Smooth muscle cell (in vitro differentiated cells): Measurements from ENCODE around the gene REV1. TPM values are rescaled to one million over a fixed set of nuclear protein-coding genes. Genes with fewer than 3 reads are reported as not detected.

Source experiments
- DNase-seq: peaks from one replicate; lab custom pipeline; 2025; ENCODE audit not compliant: unreplicated experiment; lab: John Stamatoyannopoulos, UW
- H2AFZ ChIP-seq: fragments of 200-600 bp; sonication (generic); 2 replicates; pipeline ENCODE4 v1.6.0; 2016; ENCODE audit warnings: antibody characterized with exemption, low read depth, mild to moderate bottlenecking
- H3F3A ChIP-seq: fragments of 200-600 bp; sonication (generic); 2 replicates; pipeline ENCODE4 v1.6.0; 2017; ENCODE audit warnings: antibody characterized with exemption, low read depth
- H3K27ac ChIP-seq: fragments of 200-600 bp; sonication (generic); 2 replicates; pipeline ENCODE4 v1.5.1; 2016; ENCODE audit warnings: low read depth, mild to moderate bottlenecking
- H3K27me3 ChIP-seq: fragments of 200-600 bp; sonication (generic); 2 replicates; pipeline ENCODE4 v1.6.1; 2016; ENCODE audit warnings: low read depth, mild to moderate bottlenecking
- H3K36me3 ChIP-seq: fragments of 200-600 bp; sonication (generic); 2 replicates; pipeline ENCODE4 v1.5.1; 2016; ENCODE audit warnings: low read depth
- H3K4me1 ChIP-seq: fragments of 200-600 bp; sonication (generic); 2 replicates; pipeline ENCODE4 v1.5.1; 2016; ENCODE audit warnings: low read depth
- H3K4me2 ChIP-seq: fragments of 200-600 bp; sonication (generic); 2 replicates; pipeline ENCODE4 v1.6.0; 2016; ENCODE audit warnings: mild to moderate bottlenecking
- H3K4me3 ChIP-seq: fragments of 200-600 bp; sonication (generic); 2 replicates; pipeline ENCODE4 v1.5.1; 2016; ENCODE audit warnings: mild to moderate bottlenecking
- H3K79me2 ChIP-seq: fragments of 200-600 bp; sonication (generic); 2 replicates; pipeline ENCODE4 v1.6.0; 2016; ENCODE audit warnings: low read depth, mild to moderate bottlenecking
- H3K9ac ChIP-seq: fragments of 200-600 bp; sonication (generic); 2 replicates; pipeline ENCODE4 v1.6.0; 2016; ENCODE audit warnings: low read depth
- H3K9me3 ChIP-seq: fragments of 200-600 bp; sonication (generic); replicated peaks from 2 replicates; pipeline ENCODE4 v1.5.1; 2016; ENCODE audit warnings: low read depth
- H4K20me1 ChIP-seq: fragments of 200-600 bp; sonication (generic); 2 replicates; pipeline ENCODE4 v1.6.0; 2016; ENCODE audit warnings: low read depth
- CTCF ChIP-seq: fragments of 200-600 bp; sonication (generic); IDR thresholded peaks from 2 replicates; pipeline ENCODE4 v1.5.1; 2017; ENCODE audit warnings: borderline replicate concordance, mild to moderate bottlenecking, antibody characterized with exemption; ENCODE audit not compliant: insufficient read depth, poor library complexity, severe bottlenecking
- WGBS: methylation state at CpG from one replicate; pipeline ENCODE4 v1.1.7; 2016; ENCODE audit warnings: low lambda C conversion rate; 5-methylcytosine and 5-hydroxymethylcytosine counted together
- polyA plus RNA-seq: library from polyadenylated mRNA; unstranded; fragments of >200 nt; fragmentation: Nextera tagmentation; extraction: Ambion mirVana; gene quantifications from 2 replicates; pipeline ENCODE4 v1.2.1, GENCODE V29; 2016
- total RNA-seq: library from RNA; depleted of rRNA; stranded (reverse); fragments of >200 nt; gene quantifications from 2 replicates; pipeline ENCODE4 v1.2.3, GENCODE V29; 2014

Gene REV1
- total and polyA plus RNA-seq, 2 experiments from 2014 or later = 9.5 to 20.6 TPM

GRCh38 chr2:99469394-99469793 lies 20.4 kb downstream of the REV1 start:
- no peaks in the 10 kb centered on the region for H3K27me3 ChIP-seq
- no peak overlapping the region for H3K4me2 ChIP-seq
- no peak overlapping the region for H2AFZ ChIP-seq
- H3K27ac ChIP-seq = no peak overlapping the region
- no peaks in the 10 kb centered on the region for H3K36me3 ChIP-seq
- DNase-seq = no peak
- no peak for TF ChIP-seq CTCF
- H4K20me1 ChIP-seq = peaks cover 97% of the 10 kb centered on the region
- H3K4me3 ChIP-seq = no peak overlapping the region
- peaks cover 97% of the 10 kb centered on the region for H3K79me2 ChIP-seq
- no peaks in the 10 kb centered on the region for H3F3A ChIP-seq
- 94% methylated on average over 1 of the region's 1 CpG for WGBS
- peaks cover 4% of the 10 kb centered on the region for H3K4me1 ChIP-seq
- H3K9ac ChIP-seq = no peak overlapping the region
- H3K9me3 ChIP-seq = no peaks in the 10 kb centered on the region

DNA sequence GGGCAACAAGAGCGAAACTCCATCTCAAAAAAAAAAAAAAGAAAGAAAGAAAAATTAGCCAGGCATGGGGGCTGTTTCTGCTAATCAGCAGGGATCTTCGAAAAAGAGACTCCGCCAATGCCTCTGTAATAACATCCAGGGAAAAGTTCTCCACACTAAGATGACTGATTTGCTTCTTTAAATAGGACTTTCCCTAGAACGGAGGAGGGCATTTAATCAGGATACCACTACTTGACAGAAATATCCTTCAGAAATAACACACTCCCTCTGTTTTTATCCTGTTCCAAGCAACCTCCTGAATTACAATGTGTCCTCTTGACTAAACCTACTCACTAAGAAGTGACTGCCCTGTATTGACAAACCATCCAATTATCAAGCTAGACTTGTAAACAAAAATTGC lies 21.7 kb downstream of the REV1 start:
- H3K79me2 ChIP-seq = peaks cover 95% of the 10 kb centered on the region
- H3K4me2 ChIP-seq = no peak overlapping the region
- H3F3A ChIP-seq = no peaks in the 10 kb centered on the region
- DNase-seq = no peak
- WGBS = 94% methylated on average over 4 of the region's 4 CpGs
- no peak overlapping the region for H2AFZ ChIP-seq
- H3K27ac ChIP-seq = no peak overlapping the region
- TF ChIP-seq CTCF = no peak
- H3K9ac ChIP-seq = no peak overlapping the region
- H4K20me1 ChIP-seq = peaks cover 97% of the 10 kb centered on the region
- H3K27me3 ChIP-seq = no peaks in the 10 kb centered on the region
- no peaks in the 10 kb centered on the region for H3K36me3 ChIP-seq
- H3K4me3 ChIP-seq = no peak overlapping the region
- H3K9me3 ChIP-seq = no peaks in the 10 kb centered on the region
- H3K4me1 ChIP-seq = no peaks in the 10 kb centered on the region

- DNase-seq = no peak
- H3K79me2 ChIP-seq = peaks cover 91% of the 10 kb centered on the region
- no peak for TF ChIP-seq CTCF
- H4K20me1 ChIP-seq = peaks cover 91% of the 10 kb centered on the region
- no peaks in the 10 kb centered on the region for H3K4me1 ChIP-seq
- H3K9me3 ChIP-seq = no peaks in the 10 kb centered on the region
- no peak overlapping the region for H3K9ac ChIP-seq
- 96% methylated on average over 3 of the region's 3 CpGs for WGBS
- no peak overlapping the region for H2AFZ ChIP-seq
- H3K27me3 ChIP-seq = no peaks in the 10 kb centered on the region
- no peak overlapping the region for H3K4me3 ChIP-seq
- H3F3A ChIP-seq = no peaks in the 10 kb centered on the region
- no peak overlapping the region for H3K27ac ChIP-seq
- peaks cover 2% of the 10 kb centered on the region for H3K36me3 ChIP-seq
- no peak overlapping the region for H3K4me2 ChIP-seq
These were observed 22.4 kb downstream of the REV1 start for GRCh38 chr2:99467390-99467789.

- DNase-seq = no peak
- no peaks in the 10 kb centered on the region for H3K27me3 ChIP-seq
- no peak overlapping the region for H3K9ac ChIP-seq
- peaks cover 53% of the 10 kb centered on the region for H3K79me2 ChIP-seq
- no peak overlapping the region for H3K4me2 ChIP-seq
- no peaks in the 10 kb centered on the region for H3K9me3 ChIP-seq
- no peak overlapping the region for H2AFZ ChIP-seq
- no peaks in the 10 kb centered on the region for H3F3A ChIP-seq
- H3K27ac ChIP-seq = no peak overlapping the region
- no peak for TF ChIP-seq CTCF
- H3K36me3 ChIP-seq = peaks cover 12% of the 10 kb centered on the region
- WGBS = 98% methylated on average over 4 of the region's 4 CpGs
- H3K4me3 ChIP-seq = no peak overlapping the region
- no peaks in the 10 kb centered on the region for H3K4me1 ChIP-seq
- H4K20me1 ChIP-seq = peaks cover 54% of the 10 kb centered on the region
These were observed 27.9 kb downstream of the REV1 start for GRCh38 chr2:99461828-99462483.
